Non-pigmented ciliary epithelial cell (primary cell): ENCODE measurements around the gene GLI2.

Experiments
- DNase-seq: peaks from one replicate; pipeline ENCODE4 v3.0.0-alpha.2; 2010; ENCODE audit warnings: low read depth

Gene GLI2

DNA sequence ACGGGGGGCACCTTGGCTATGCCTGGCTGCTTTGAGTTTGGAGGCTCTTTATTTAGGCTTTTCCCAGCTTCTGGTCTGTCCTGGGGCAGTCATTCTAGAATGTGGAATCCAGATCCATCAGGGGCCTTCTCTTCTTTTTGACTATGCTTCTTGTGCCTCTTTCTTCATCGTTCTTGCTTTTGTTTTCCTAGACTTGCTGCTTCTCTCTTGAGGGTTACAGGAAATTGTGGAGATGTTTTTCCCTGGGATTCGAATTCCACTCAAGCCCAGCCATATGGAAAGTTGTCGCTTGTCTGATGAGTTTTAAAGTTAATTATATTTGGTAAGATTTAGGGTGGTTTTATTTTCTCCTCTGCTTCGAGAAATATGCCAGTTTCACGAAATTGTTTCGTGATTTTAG is 2.4 kb downstream of the GLI2 start:
- no peak for DNase-seq

GRCh38 chr2:120738786-120739437 is 3.2 kb downstream of the GLI2 start:
- no peak for DNase-seq

DNA sequence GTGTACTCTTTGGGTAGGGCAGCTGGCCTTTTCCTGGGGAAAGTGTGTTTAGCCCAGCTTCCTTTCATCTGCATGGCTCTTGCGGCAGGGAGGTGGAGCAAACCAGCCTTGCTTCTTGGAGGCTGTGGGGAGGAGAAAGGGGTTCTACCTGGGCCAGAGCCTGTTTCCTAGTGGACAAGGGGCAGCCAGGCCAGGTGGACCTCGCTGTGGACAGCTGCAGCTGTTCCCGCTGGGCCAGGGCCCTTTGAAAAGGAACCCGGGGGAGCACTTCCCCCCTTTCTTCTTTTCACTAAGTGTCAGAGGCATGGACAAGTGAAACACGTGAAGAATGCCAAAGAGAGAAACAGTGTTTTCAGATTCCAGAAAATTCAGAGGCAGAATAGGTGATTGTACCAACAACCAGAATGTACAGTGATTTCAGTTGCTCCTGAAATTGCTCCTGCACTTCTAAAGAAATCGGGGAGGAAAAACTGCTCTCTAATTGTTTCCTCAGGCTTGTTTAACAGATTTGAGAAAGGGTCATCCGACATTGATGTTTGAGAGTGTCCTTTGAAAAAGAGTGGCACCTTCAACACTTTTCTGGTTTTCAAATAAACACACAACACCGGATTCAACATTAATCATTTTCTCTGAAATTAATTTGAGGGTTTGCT is 3.9 kb downstream of the GLI2 start:
- no peak for DNase-seq

- no peak for DNase-seq
Observed at GRCh38 chr2:120740375-120740764, 4.7 kb downstream of the GLI2 start.

DNA sequence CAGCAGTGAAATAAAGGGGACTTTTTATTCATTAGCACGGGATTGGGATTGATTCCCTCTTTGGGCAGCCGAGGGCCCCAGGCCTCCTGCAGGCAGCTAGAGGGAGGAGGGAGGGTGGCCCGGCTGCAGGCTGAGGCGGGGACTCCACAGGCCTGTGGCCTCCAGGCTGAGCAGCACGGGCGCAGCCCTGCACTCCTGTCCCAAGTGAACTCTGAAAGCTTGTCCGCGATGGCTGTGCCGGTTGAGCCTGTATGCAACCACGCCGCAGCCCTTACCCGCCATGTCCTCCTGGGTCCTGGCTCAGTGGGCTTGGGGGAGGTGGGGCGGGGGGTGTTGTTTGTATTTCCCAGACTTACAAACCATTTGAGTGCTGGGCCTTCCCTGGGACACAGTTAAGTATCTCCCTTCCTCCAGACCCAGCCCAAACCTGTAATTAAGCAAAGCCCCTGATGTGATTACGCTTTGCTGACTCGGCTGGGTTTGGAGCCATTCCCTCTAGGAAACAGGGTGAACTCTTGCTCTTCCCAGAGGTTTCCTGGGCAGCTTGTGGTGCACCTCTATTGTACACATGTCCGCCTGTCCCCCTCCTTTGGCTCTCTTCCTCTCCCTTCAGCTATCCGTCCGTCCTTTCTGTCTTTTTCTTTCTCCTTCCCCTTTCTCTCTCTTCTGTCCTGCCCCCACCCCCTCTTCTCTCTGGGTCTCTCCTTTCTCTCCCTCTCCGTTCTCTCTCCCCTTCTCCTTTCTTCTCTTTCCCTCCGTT is 5.3 kb downstream of the GLI2 start:
- DNase-seq, result no peak

GRCh38 chr2:120741571-120742561 is 6.2 kb downstream of the GLI2 start:
- DNase-seq, result no peak

DNA sequence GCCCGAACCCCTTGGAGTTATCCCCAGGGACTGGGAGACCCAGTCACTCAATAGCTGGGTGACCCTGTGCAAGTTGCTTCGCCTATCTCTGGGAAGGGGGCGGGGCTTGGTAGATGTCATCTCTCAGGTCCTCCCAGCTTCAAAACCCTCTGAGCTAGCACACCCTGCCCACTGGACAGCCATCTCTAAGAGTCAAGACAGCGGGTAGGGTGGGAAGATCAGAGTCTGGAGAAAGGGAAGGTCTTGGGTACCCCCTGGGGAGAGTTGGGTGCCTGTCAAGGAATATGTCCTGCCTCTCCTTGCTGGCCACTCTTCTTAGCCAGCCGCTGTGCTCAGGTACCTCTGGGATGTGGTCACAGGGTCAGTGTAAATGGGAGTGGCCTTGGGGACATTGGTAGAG is 8.0 kb downstream of the GLI2 start:
- no peak for DNase-seq

DNA sequence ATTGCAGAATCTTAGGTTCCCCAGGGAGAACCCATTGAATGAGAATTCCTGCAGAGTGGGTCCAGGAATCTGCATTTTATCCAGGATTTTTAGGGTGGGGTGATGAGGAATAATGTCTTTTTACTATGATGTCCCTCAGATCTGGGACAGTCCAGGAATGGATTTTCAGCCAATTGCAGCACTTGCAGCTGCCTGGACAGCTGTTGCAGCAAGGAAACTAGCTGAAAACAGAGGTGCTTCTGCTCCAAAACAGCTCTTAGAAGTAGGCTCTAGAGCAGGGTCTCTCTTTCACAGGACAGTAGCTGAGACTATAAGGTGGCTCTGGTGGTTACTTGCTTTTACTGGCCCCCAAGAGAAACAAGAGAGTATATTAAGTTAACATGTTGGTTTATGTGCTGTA is 9.1 kb downstream of the GLI2 start:
- no peak for DNase-seq

GRCh38 chr2:120745420-120746111 is 9.9 kb downstream of the GLI2 start:
- DNase-seq, result no peak

- DNase-seq, result no peak
Observed at GRCh38 chr2:120746144-120746543, 10.5 kb downstream of the GLI2 start.

GRCh38 chr2:120747281-120747680 is 11.6 kb downstream of the GLI2 start:
- no peak for DNase-seq

GRCh38 chr2:120747706-120748105 is 12.0 kb downstream of the GLI2 start:
- no peak for DNase-seq

DNA sequence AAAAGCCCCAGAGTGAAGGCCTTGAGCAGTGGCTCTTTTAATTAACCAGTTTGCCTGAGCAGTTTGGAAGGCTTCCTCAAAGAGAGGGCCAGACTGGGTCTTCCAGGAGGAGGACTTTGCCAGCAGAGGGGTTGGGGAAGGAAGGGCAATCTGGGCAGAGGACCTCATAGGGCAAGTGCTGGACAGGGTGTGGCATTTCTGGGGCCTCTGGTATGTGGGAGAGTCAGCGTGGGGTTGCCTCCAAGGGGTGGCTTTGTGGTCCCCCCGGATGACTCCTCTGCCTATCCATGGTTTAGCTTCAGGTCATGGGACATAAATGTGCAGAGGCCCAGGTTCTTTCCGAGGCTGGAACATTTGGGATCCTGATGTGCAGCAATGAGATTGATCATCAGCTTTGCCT is 12.6 kb downstream of the GLI2 start:
- DNase-seq, result no peak

- DNase-seq, result no peak
Observed at GRCh38 chr2:120748741-120749140, 13.1 kb downstream of the GLI2 start.

GRCh38 chr2:120749506-120750431 is 14.1 kb downstream of the GLI2 start:
- DNase-seq, result no peak

DNA sequence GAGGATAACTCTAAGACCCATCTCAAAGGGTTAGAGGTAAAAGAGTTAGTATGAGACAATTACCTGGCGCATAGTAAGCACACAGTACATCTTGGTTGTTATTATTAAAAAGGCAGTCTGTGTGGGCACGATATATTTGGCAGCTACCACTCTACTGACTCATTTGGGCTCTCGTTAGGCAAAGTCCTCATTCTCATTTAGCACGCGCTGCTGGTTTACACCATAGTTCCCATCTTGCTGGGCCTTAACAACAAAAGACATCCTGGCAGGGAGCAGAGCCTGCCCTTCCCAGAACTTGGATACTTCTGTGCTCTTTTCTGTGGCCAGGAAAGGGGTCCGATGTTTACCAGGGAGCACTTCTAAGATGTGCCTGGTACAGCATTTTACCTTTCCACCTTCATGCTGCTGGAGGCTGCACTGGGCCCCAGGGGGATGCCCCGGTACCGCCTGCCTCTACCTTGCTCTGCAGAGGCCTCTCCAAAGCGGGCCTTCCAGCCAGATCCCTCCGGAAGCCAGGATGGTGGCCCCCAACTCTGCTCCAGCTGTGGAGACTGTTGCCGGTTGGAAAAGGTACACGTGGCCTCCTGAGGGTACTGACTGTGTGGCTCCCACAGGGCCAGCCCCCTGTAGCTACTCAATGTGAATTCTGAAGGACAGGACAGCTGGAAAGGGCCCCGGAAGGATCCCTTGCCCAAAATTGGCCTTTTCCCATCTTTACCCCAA is 15.0 kb downstream of the GLI2 start:
- no peak for DNase-seq

- DNase-seq, result no peak
Observed at GRCh38 chr2:120751553-120751952, 15.9 kb downstream of the GLI2 start.

DNA sequence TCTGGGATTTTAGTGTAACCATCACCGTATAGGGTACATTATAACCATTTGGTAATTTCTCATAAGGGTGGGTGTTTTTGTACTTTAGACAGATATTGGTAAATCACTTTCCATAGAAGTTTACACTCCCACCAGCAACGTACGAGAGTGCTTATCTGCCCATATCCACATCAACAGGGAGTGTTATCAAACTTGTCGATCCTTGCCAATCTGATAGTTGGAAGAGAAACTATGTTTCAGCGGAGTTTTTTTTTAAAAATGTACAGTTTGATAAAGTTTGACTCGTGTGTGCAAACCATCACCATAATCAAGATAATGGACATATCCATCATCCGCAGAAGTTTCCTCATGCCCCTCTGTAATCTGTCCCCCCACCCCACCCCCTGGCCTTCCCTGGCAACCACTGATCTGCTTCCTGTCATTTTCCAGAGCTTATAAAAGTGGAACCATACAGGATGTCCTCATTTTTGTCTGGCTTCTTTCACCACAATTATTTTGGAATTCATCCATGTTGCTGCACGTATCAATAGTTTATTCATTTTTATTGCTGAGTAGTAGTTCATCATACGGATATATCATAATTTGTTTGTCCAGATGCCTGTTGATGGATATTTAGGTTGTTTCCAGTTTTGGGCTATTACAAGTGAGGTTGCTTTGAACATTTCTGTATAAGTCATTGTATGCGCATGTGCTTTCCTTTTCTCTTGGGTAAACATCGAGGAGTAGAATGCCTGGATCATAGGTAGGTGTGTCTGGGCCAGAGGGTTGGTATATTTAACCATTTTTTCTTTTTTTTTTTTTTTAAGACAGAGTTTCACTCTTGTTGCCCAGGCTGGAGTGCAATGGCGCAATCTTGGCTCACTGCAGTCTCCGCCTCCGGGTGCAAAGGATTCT is 18.6 kb downstream of the GLI2 start:
- DNase-seq, result no peak
